Activated naive CD8-positive, alpha-beta T cell (primary cell): ENCODE measurements around the gene CSK.

Source experiments
- H3K27ac Mint-ChIP-seq: one replicate; pipeline ENCODE4 v1.8.0; 2021; ENCODE audit warnings: mixed read lengths
- H3K27me3 Mint-ChIP-seq: one replicate; pipeline ENCODE4 v1.8.0; 2021; ENCODE audit warnings: mixed read lengths
- H3K36me3 Mint-ChIP-seq: one replicate; pipeline ENCODE4 v1.8.0; 2021; ENCODE audit warnings: mixed read lengths
- H3K4me1 Mint-ChIP-seq: one replicate; pipeline ENCODE4 v1.8.0; 2021; ENCODE audit warnings: low read depth, mixed read lengths
- H3K4me3 Mint-ChIP-seq: one replicate; pipeline ENCODE4 v1.8.0; 2021; ENCODE audit warnings: mild to moderate bottlenecking, mixed read lengths
- H3K9me3 Mint-ChIP-seq: one replicate; pipeline ENCODE4 v1.8.0; 2021; ENCODE audit warnings: low read depth, mixed read lengths

CSK gene

DNA sequence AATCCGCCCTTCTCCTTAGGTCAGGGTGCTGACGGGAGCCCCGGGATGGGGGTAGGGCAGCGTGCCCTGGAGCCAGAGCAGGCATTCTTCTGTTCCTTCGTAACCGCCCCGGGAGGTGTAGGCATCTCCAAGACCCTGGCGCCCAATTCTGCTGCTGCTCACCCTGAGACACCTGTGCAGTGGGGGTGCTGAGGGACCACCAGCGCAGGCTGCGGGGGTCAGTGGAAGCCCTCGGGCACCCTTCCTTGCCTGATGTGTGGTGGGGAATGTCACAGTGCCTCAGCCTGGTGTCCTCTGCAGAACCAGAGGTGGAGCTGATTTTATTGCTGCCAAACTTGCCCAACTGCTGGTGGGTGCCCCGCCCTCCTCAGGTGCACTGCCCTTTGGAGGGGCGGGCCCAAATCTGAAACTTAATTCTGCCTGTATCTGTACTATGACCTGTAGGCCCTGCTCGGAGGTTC, 7.3 kb downstream of the CSK start:
- no peaks in the 10 kb centered on the region for H3K27me3 Mint-ChIP-seq
- peaks cover 80% of the 10 kb centered on the region for H3K4me1 Mint-ChIP-seq

DNA sequence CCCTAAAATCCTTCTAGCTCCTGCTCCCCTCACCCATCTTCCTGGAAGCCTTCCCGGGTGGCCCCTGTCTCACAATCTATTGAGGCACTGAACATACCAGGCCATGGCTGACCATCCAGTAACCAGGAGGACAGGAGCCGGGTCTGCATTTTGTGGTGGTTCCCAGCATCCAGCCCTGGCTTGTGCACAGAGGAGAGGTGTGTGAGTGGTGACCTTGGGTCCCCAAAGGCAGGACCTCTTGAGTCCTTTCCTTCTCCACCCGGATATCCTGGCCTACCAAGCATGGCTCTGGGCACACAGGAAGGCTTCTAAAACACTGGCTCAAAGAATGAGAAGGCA, 7.8 kb downstream of the CSK start:
- peak overlapping the region; percentile 99 for H3K27ac Mint-ChIP-seq
- peak overlapping the region; percentile 92 for H3K4me3 Mint-ChIP-seq
- no peaks in the 10 kb centered on the region for H3K9me3 Mint-ChIP-seq
- peaks cover 81% of the 10 kb centered on the region for H3K4me1 Mint-ChIP-seq
- no peaks in the 10 kb centered on the region for H3K36me3 Mint-ChIP-seq
- no peaks in the 10 kb centered on the region for H3K27me3 Mint-ChIP-seq

More for the DNA sequence above, 7.3 kb downstream of the CSK start:
- H3K27ac Mint-ChIP-seq, result peak overlapping the region; percentile 99
- peak overlapping the region; percentile 92 for H3K4me3 Mint-ChIP-seq
- H3K9me3 Mint-ChIP-seq, result no peaks in the 10 kb centered on the region
- H3K36me3 Mint-ChIP-seq, result no peaks in the 10 kb centered on the region

GRCh38 chr15:74790080-74790916, 8.4 kb downstream of the CSK start:
- Mint-ChIP-seq H3K9me3 (no peaks in the 10 kb centered on the region), H3K36me3 (no peaks in the 10 kb centered on the region), H3K27me3 (no peaks in the 10 kb centered on the region), H3K4me3 (peak overlapping the region; percentile 92), H3K4me1 (peaks cover 81% of the 10 kb centered on the region), H3K27ac (peak overlapping the region; percentile 99)

DNA sequence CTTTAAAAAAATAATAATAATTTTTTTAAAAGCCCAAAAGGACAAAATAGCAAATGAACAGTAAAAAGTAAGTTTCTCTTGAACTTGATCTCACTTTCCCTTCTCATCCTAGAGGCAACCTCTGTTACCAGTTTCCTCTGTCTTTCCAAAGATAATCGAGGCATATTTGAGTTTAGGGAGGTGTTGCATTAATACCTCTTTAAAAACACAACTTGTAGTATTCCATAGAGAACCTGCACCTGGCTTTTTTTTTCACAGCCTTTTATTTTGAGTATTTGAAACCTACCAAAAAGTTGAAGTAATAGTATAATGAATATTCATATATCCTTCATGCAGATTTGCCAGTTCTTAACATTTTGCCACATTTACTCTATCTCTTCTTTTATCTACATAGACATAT, 9.1 kb downstream of the CSK start:
- no peaks in the 10 kb centered on the region for H3K9me3 Mint-ChIP-seq
- H3K27me3 Mint-ChIP-seq, result no peaks in the 10 kb centered on the region
- H3K27ac Mint-ChIP-seq, result peak overlapping the region; percentile 86
- peaks cover under 1% of the 10 kb centered on the region for H3K36me3 Mint-ChIP-seq
- H3K4me3 Mint-ChIP-seq, result peak overlapping the region; percentile 92
- peaks cover 82% of the 10 kb centered on the region for H3K4me1 Mint-ChIP-seq

DNA sequence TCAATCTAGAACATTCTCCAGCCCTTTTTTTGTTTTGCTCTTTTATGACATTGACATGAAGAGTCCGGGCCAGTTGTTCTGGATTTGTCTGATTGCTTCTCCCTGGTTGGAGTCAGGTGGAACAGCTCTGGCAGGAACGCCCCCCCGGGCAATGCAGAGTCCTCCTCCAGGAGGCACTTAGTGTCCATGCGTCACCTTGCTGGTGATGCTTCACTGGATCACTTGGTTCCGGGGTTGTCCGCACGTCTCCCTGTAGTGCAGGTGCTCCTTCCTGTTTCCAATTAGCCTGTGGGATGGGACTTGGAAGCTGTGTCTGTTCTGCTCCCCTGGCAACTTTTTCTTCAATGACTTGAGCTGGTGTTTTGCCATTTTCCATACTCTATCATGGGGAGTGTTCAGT, 9.8 kb downstream of the CSK start:
- H3K27ac Mint-ChIP-seq, result peak overlapping the region; percentile 86
- H3K4me1 Mint-ChIP-seq, result peaks cover 87% of the 10 kb centered on the region
- no peaks in the 10 kb centered on the region for H3K27me3 Mint-ChIP-seq
- H3K36me3 Mint-ChIP-seq, result peaks cover 3% of the 10 kb centered on the region
- H3K4me3 Mint-ChIP-seq, result peak overlapping the region; percentile 92
- no peaks in the 10 kb centered on the region for H3K9me3 Mint-ChIP-seq

GRCh38 chr15:74792227-74793016, 10.5 kb downstream of the CSK start:
- H3K36me3 Mint-ChIP-seq, result peaks cover 3% of the 10 kb centered on the region
- H3K9me3 Mint-ChIP-seq, result no peaks in the 10 kb centered on the region
- H3K27ac Mint-ChIP-seq, result peak overlapping the region; percentile 86
- peaks cover 81% of the 10 kb centered on the region for H3K4me1 Mint-ChIP-seq
- H3K4me3 Mint-ChIP-seq, result peak overlapping the region; percentile 92
- H3K27me3 Mint-ChIP-seq, result no peaks in the 10 kb centered on the region

DNA sequence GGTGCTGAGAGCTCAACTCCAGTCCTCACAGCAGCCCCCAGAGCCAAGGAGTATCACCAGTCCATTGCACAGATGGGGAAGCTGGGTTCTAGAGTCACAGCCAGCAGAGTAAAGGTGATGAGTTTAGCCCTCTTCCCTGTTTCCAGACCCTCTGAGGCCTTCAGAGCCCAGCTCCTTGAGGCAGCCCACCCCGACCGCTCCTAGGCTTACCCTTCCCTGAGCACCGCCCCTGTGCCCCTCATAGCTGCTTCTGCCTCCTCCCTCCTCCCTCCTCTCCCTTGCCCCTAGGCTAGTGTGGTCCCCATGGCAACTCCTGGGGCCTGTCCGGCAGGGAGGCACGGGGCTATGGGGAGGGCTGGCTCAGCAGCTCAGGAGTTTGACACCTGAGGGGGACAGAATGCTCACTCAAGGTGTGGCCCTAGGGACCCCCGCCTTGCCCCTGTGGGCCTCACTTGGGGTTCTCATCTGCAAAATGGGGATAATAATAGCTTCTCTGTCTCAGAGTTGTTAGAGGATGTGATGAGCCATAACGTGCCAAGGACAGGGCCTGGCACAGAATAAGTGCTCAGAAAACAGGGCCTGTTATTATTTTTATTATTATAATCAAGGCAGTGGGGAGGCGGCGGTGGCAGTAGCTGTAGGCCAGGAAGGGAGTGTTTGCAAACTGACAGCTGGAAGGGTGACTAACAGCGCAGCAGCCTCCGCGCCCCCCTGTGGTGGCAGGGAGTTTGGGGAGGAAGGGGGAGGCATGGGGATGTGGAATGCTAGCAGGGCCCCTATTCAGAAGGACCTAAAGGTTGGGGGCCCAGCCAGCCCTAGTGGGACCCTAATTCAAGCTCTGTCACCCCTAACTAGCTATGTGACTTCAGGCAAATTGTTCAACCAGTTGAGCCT, 11.5 kb downstream of the CSK start:
- Mint-ChIP-seq H3K27me3 (no peaks in the 10 kb centered on the region), H3K27ac (peak overlapping the region; percentile 86), H3K9me3 (no peaks in the 10 kb centered on the region), H3K4me3 (peak overlapping the region; percentile 62), H3K36me3 (peaks cover 3% of the 10 kb centered on the region), H3K4me1 (peaks cover 81% of the 10 kb centered on the region)

GRCh38 chr15:74794248-74794969, 12.5 kb downstream of the CSK start:
- H3K36me3 Mint-ChIP-seq, result peaks cover 3% of the 10 kb centered on the region
- H3K9me3 Mint-ChIP-seq, result no peaks in the 10 kb centered on the region
- H3K27ac Mint-ChIP-seq, result peak overlapping the region; percentile 90
- H3K4me3 Mint-ChIP-seq, result peak overlapping the region; percentile 64
- H3K27me3 Mint-ChIP-seq, result no peaks in the 10 kb centered on the region
- H3K4me1 Mint-ChIP-seq, result peaks cover 81% of the 10 kb centered on the region

- H3K27ac Mint-ChIP-seq, result peak overlapping the region; percentile 90
- H3K4me3 Mint-ChIP-seq, result peak overlapping the region; percentile 64
- H3K4me1 Mint-ChIP-seq, result peaks cover 81% of the 10 kb centered on the region
- peaks cover 3% of the 10 kb centered on the region for H3K36me3 Mint-ChIP-seq
- no peaks in the 10 kb centered on the region for H3K9me3 Mint-ChIP-seq
- no peaks in the 10 kb centered on the region for H3K27me3 Mint-ChIP-seq
Observed at GRCh38 chr15:74794970-74795349, 13.1 kb downstream of the CSK start.

GRCh38 chr15:74795966-74796625, 14.2 kb downstream of the CSK start:
- Mint-ChIP-seq H3K27ac (peak overlapping the region; percentile 96), H3K36me3 (peaks cover 3% of the 10 kb centered on the region), H3K27me3 (no peaks in the 10 kb centered on the region), H3K9me3 (no peaks in the 10 kb centered on the region), H3K4me3 (peak overlapping the region; percentile 71), H3K4me1 (peaks cover 75% of the 10 kb centered on the region)

DNA sequence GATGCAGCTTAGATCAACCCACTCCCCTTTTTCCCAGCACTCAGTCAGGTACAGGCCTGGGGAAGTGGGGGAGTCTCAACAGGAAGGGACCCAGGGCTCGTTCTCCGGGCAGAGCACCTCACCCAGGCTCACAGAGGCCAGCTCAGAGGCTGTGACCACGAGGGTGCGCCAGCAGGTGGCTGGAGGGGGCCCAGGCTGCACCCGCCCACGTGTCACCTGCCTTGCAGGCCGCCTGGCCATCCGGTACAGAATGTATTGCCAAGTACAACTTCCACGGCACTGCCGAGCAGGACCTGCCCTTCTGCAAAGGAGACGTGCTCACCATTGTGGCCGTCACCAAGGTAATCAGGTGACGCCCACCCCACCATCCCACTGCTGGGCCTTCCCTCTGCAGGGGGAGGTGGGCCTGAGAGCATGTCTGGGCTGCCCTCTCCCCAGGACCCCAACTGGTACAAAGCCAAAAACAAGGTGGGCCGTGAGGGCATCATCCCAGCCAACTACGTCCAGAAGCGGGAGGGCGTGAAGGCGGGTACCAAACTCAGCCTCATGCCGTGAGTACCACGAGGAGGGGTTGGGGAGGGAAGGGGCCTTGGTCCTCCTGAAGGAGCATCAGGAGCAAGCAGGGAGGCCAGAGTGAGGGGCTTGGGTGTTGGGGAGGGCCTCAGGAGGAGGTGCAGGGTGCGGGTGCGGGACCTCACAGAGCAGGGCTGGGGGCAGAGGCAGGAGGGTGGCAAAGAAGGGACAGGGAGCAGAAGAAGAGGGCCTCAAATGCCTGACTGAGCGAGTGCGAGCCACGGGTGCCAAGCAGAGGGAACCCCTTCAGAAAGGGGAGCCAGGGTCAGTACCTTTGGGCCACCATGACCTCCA, 16.7 kb downstream of the CSK start:
- no peaks in the 10 kb centered on the region for H3K27me3 Mint-ChIP-seq
- peak overlapping the region; percentile 49 for H3K4me3 Mint-ChIP-seq
- H3K4me1 Mint-ChIP-seq, result peaks cover 51% of the 10 kb centered on the region
- H3K36me3 Mint-ChIP-seq, result peaks cover 3% of the 10 kb centered on the region
- peak overlapping the region; percentile 80 for H3K27ac Mint-ChIP-seq
- no peaks in the 10 kb centered on the region for H3K9me3 Mint-ChIP-seq

DNA sequence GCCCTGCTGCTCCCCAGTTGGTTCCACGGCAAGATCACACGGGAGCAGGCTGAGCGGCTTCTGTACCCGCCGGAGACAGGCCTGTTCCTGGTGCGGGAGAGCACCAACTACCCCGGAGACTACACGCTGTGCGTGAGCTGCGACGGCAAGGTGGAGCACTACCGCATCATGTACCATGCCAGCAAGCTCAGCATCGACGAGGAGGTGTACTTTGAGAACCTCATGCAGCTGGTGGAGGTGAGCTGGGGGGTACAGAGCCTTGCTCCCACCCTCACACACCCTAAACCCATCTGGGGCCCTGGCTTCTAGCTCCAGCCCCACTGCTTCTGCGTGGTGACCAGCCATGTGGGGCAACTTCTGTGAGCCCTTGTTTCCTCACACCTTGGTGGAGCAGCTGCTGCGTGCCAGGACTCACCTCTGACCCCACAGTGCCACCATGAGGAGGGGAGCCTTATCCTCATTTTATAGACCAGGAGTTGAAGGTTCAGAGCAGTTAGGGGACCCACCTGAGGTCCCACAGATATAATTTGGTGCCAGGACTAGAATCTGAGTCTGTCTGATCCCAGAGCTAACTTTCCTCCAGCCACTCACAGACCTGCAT, 17.5 kb downstream of the CSK start:
- no peaks in the 10 kb centered on the region for H3K9me3 Mint-ChIP-seq
- H3K27ac Mint-ChIP-seq, result peak overlapping the region; percentile 75
- H3K27me3 Mint-ChIP-seq, result no peaks in the 10 kb centered on the region
- H3K36me3 Mint-ChIP-seq, result peaks cover 8% of the 10 kb centered on the region
- peaks cover 52% of the 10 kb centered on the region for H3K4me1 Mint-ChIP-seq
- peak overlapping the region; percentile 49 for H3K4me3 Mint-ChIP-seq
